ENCODE data around the gene IGF2R.

DNA sequence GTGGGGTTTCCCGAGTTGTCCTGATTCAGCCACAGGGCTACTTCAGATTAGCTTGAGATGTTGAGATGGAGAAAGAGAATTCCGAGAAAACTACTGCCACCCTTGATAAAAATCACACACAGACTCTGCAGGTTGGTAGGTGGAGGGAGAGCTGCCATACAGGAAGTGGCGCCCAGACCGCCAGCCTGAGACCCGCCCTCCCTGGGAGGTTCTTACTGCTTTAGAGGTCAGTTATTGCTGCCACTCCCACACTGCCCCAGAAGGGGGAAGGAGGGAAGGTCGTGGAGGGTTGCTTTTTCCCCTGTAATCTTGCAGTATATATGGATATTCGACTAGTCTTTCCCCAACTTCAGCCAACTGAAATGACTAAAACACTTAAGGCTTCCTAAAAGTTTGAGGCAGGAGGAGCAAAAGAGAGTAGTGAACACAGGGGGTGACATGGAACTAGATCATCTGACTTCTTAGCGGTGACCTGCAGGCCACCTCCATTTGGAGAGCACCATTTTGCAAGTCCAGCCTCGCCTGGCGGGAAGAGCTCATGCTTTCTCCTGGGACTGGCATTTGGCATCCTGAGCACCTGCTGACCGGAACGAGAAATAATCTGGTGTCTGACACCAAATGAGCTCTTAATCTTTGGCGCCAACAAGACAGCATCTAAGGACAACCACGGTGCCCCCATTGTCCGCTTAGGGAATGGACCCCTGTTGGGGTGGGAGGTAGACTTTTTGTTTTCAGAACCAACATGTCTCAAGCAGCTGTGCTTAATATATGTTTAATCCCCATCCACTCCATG, 117.0 kb downstream of the IGF2R start:
- no peak for TF ChIP-seq TAF1 (IDR thresholded peaks at IDR 0.05; ENCODE audit: low read depth)
- no peak for TF ChIP-seq NFIC (IDR thresholded peaks at IDR 0.05)
- no peak for TF ChIP-seq RAD21 (IDR thresholded peaks at IDR 0.05; ENCODE audit: low read depth)
- no peak for TF ChIP-seq TEAD4 (IDR thresholded peaks at IDR 0.05)
- no peak for TF ChIP-seq TCF12 (IDR thresholded peaks at IDR 0.05; ENCODE audit: low read depth)
- TF ChIP-seq YY1 (IDR thresholded peaks at IDR 0.05; ENCODE audit: low read depth), result no peak
- TF ChIP-seq CREB1 (IDR thresholded peaks at IDR 0.05; ENCODE audit: low read depth), result no peak
- no peak for TF ChIP-seq EP300 (IDR thresholded peaks at IDR 0.05; ENCODE audit: borderline replicate concordance)
- TF ChIP-seq, protein P1, sequence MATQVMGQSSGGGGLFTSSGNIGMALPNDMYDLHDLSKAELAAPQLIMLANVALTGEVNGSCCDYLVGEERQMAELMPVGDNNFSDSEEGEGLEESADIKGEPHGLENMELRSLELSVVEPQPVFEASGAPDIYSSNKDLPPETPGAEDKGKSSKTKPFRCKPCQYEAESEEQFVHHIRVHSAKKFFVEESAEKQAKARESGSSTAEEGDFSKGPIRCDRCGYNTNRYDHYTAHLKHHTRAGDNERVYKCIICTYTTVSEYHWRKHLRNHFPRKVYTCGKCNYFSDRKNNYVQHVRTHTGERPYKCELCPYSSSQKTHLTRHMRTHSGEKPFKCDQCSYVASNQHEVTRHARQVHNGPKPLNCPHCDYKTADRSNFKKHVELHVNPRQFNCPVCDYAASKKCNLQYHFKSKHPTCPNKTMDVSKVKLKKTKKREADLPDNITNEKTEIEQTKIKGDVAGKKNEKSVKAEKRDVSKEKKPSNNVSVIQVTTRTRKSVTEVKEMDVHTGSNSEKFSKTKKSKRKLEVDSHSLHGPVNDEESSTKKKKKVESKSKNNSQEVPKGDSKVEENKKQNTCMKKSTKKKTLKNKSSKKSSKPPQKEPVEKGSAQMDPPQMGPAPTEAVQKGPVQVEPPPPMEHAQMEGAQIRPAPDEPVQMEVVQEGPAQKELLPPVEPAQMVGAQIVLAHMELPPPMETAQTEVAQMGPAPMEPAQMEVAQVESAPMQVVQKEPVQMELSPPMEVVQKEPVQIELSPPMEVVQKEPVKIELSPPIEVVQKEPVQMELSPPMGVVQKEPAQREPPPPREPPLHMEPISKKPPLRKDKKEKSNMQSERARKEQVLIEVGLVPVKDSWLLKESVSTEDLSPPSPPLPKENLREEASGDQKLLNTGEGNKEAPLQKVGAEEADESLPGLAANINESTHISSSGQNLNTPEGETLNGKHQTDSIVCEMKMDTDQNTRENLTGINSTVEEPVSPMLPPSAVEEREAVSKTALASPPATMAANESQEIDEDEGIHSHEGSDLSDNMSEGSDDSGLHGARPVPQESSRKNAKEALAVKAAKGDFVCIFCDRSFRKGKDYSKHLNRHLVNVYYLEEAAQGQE (IDR thresholded peaks at IDR 0.05; ENCODE audit: low read depth), result no peak
- TF ChIP-seq ZBTB7A (IDR thresholded peaks at IDR 0.05; ENCODE audit: low read depth), result no peak
- TF ChIP-seq, protein P2, sequence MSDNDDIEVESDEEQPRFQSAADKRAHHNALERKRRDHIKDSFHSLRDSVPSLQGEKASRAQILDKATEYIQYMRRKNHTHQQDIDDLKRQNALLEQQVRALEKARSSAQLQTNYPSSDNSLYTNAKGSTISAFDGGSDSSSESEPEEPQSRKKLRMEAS (IDR thresholded peaks at IDR 0.05), result no peak

Measured in Ishikawa (cell line).